ENCODE measurements around the gene DBNDD1.
"Not testable (repeated sequence)": the region's sequence is repeated elsewhere in the genome, so short reads cannot be mapped to it uniquely, and the experiment has no call there.

The DBNDD1 gene

DNA sequence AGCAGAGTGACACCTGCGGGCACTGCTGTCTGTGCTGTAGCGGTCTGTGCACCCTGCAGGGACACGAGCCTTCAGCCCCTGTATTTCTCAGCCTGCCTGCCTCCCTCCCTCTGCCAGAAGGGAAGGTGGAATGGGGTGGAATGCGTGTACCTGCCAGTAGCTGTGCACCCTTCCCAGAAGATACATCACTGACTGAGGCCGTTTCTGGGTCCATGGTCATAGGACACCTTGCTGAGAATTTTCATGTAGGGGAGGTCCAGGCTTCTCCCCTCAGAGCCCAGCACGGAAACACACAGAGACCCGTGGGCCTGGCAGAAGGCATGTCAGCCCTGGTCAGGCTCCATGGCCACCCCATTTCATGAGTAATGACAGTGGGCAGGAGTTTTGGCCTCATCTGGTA is 16.5 kb downstream of the DBNDD1 start:
- Histone ChIP-seq H3K27me3 (replicated peaks; ENCODE audit: control insufficient read depth, insufficient read depth, low read length, poor library complexity, severe bottlenecking) (no peaks in the 10 kb centered on the region), H3K4me3 (ENCODE audit: insufficient read depth, low read depth, low read length, poor library complexity, severe bottlenecking) (no peak overlapping the region), H3K36me3 (ENCODE audit: control insufficient read depth, insufficient read depth, low read length) (peaks cover 3% of the 10 kb centered on the region), H3K9me3 (ENCODE audit: control insufficient read depth, low read length) (no peaks in the 10 kb centered on the region), H3K27ac (ENCODE audit: insufficient read depth, low read length, poor library complexity, severe bottlenecking) (no peak overlapping the region), H3K4me1 (ENCODE audit: control insufficient read depth, insufficient read depth, low read length, poor library complexity, severe bottlenecking) (no peaks in the 10 kb centered on the region)
- no peak for DNase-seq

DNA sequence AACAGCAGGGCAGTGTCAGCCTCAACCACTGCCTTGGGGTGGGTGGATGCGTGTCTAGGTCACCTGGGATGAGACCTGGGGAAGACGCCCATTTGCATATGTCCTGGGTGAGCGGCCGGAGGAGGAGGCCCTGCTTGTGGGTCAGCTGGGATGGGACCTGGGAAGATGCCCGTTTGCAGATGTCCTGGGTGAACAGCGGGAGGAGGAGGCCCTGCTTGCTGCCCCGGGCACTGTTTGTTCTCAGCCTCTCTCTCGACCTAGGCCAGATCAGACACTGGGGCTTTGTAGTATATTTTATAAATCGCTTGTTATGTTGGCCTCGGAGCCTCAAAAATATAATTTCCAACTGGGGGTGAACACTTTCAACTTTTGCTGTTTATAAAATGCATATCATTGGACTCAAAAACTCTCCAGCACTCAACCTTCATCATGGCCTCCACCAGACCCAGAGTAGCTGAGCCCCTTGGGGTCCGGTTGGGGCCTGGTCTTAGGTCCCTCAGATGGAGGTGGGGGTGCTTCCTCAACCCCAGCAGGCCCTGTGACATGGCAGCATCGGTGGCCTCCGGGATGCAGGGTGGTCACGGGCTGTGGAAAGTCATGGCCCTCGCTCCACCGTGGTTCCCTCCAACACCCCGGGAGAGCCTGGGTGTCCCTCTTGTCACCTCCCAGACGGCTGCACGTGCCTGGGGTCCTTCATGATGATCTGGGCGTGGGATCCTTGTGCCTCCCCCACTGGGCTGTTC is 17.3 kb downstream of the DBNDD1 start:
- H3K4me3 ChIP-seq (ENCODE audit: insufficient read depth, low read depth, low read length, poor library complexity, severe bottlenecking), result no peak overlapping the region
- H3K9me3 ChIP-seq (ENCODE audit: control insufficient read depth, low read length), result no peaks in the 10 kb centered on the region

DNA sequence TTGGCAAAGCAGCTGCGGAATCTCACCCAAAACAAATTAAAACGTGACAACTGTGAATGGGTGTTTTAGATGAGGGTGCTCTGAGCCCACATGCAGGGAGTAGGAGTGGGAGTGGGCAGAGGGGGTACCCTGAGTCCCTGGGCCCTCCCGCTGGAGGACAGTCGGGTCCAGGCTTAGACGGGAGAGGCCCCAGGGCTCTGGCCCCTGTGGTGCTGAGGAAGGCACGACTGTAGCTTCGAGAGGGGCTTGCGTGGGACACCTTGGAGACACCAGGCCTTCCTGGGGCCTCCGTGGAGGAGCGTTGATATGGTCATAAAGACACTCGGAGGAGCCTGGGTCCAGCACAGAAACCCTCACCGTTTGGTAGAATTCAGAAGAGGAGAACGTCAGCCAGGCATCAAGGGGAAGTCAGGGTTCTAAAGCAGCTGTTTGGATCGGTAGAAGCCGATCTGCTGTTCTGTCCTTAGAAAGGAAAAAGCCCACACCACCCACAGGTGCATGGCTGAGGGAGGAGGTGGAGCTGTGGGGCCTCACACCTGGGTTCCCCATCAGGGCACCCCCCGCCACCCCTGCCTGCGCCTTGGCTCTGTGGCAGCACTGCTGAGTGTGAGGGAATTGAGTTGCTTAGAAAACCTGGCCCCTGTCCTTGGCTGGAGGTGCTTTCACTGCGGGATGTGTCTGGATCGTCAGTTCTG is 18.4 kb downstream of the DBNDD1 start:
- H3K27me3 ChIP-seq (replicated peaks; ENCODE audit: control insufficient read depth, insufficient read depth, low read length, poor library complexity, severe bottlenecking), result no peaks in the 10 kb centered on the region
- no peak for DNase-seq
- H3K4me1 ChIP-seq (ENCODE audit: control insufficient read depth, insufficient read depth, low read length, poor library complexity, severe bottlenecking), result no peaks in the 10 kb centered on the region
- no peak overlapping the region for H3K27ac ChIP-seq (ENCODE audit: insufficient read depth, low read length, poor library complexity, severe bottlenecking)
- H3K36me3 ChIP-seq (ENCODE audit: control insufficient read depth, insufficient read depth, low read length), result peaks cover 3% of the 10 kb centered on the region
- H3K4me3 ChIP-seq (ENCODE audit: insufficient read depth, low read depth, low read length, poor library complexity, severe bottlenecking), result no peak overlapping the region
- no peaks in the 10 kb centered on the region for H3K9me3 ChIP-seq (ENCODE audit: control insufficient read depth, low read length)

More for the DNA sequence above, 17.3 kb downstream of the DBNDD1 start:
- no peak for DNase-seq
- Histone ChIP-seq H3K4me1 (ENCODE audit: control insufficient read depth, insufficient read depth, low read length, poor library complexity, severe bottlenecking) (no peaks in the 10 kb centered on the region), H3K27me3 (replicated peaks; ENCODE audit: control insufficient read depth, insufficient read depth, low read length, poor library complexity, severe bottlenecking) (no peaks in the 10 kb centered on the region), H3K36me3 (ENCODE audit: control insufficient read depth, insufficient read depth, low read length) (peaks cover 3% of the 10 kb centered on the region), H3K27ac (ENCODE audit: insufficient read depth, low read length, poor library complexity, severe bottlenecking) (no peak overlapping the region)

DNA sequence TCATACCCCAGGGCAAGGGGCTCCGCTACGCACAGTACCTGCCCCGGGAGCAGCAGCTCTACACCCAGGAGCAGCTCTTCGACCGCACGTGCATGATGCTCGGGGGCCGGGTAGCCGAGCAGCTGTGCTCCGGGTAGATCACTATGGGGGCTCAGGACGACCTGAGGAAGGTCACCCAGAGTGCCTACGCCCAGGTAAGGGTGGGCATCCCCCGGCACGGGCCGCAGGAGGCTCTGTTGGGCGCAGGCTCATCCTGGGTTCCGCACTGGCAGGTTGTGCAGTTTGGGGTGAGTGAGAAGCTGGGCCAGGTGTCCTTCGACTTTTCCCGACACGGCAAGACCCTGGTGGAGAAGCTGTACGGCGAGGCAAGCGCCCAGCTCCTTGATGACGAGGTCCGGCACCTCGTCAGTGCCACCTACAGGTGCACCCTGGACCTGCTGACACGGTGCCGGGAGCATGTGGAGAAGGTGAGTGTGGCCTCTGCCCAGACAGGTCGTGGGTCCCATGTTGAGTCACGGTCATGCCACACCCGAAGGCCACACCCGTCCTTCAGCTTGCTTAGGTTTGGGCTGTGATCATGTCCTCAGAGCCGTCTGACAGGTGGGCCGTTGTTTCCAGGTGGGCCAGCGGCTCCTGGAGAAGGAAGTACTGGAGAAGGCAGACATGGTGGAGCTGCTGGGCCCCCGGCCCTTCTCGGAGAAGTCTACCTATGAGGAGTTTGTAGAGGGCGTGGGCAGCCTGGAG is 19.3 kb downstream of the DBNDD1 start:
- no peaks in the 10 kb centered on the region for H3K27me3 ChIP-seq (replicated peaks; ENCODE audit: control insufficient read depth, insufficient read depth, low read length, poor library complexity, severe bottlenecking)
- no peak for DNase-seq
- H3K27ac ChIP-seq (ENCODE audit: insufficient read depth, low read length, poor library complexity, severe bottlenecking), result no peak overlapping the region
- H3K4me1 ChIP-seq (ENCODE audit: control insufficient read depth, insufficient read depth, low read length, poor library complexity, severe bottlenecking), result no peaks in the 10 kb centered on the region
- H3K9me3 ChIP-seq (ENCODE audit: control insufficient read depth, low read length), result no peaks in the 10 kb centered on the region
- peaks cover 3% of the 10 kb centered on the region for H3K36me3 ChIP-seq (ENCODE audit: control insufficient read depth, insufficient read depth, low read length)
- no peak overlapping the region for H3K4me3 ChIP-seq (ENCODE audit: insufficient read depth, low read depth, low read length, poor library complexity, severe bottlenecking)

DNA sequence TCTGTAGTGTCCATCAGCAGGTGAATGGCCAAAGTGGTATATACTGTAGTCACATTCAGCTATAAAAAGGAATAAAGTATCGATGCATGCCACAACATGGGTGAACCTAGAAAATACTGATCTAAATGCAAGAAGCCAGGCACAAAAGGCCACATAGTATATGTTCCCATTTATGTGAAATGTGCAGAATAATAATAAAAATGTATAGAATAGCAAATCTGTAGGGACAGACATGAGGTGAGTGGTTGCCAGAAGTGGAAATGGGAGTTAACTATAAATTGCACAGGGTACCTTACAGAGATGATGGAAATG is 23.1 kb downstream of the DBNDD1 start:
- Histone ChIP-seq H3K36me3 (ENCODE audit: control insufficient read depth, insufficient read depth, low read length) (peaks cover 23% of the 10 kb centered on the region), H3K9me3 (ENCODE audit: control insufficient read depth, low read length) (no peaks in the 10 kb centered on the region), H3K27me3 (replicated peaks; ENCODE audit: control insufficient read depth, insufficient read depth, low read length, poor library complexity, severe bottlenecking) (no peaks in the 10 kb centered on the region), H3K4me1 (ENCODE audit: control insufficient read depth, insufficient read depth, low read length, poor library complexity, severe bottlenecking) (no peaks in the 10 kb centered on the region), H3K27ac (ENCODE audit: insufficient read depth, low read length, poor library complexity, severe bottlenecking) (no peak overlapping the region), H3K4me3 (ENCODE audit: insufficient read depth, low read depth, low read length, poor library complexity, severe bottlenecking) (no peak overlapping the region)
- no peak for DNase-seq

DNA sequence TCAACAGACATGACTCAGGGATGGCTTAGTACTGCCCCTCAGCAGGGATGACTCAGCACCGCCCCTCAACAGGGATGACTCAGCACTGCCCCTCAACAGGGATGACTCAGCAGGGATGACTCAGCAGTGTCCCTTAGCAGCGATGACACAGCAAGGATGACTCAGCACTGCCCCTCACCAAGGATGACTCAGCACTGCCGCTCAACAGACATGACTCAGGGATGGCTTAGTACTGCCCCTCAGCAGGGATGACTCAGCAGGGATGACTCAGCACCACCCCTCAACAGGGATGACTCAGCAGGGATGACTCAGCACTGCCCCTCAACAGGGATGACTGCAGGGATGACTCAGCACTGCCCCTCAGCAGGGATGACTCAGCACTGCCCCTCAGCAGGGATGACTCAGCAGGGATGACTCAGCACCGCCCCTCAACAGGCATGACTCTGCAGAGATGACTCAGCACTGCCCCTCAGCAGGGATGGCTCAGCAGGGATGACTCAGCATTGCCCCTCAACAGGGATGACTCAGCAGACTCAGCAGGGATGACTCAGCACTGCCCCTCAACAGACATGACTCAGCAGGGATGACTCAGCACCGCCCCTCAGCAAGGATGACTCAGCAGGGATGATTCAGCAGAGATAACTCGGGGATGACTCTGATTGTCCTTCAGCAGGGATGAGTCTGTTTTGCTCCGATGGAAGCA is 23.6 kb downstream of the DBNDD1 start:
- not testable (repeated sequence) for H3K27me3 ChIP-seq (replicated peaks; ENCODE audit: control insufficient read depth, insufficient read depth, low read length, poor library complexity, severe bottlenecking); H3K27ac ChIP-seq (ENCODE audit: insufficient read depth, low read length, poor library complexity, severe bottlenecking); H3K4me3 ChIP-seq (ENCODE audit: insufficient read depth, low read depth, low read length, poor library complexity, severe bottlenecking); H3K4me1 ChIP-seq (ENCODE audit: control insufficient read depth, insufficient read depth, low read length, poor library complexity, severe bottlenecking); H3K9me3 ChIP-seq (ENCODE audit: control insufficient read depth, low read length)
- DNase-seq, result peak; percentile 29 to 47 (median 40)
- H3K36me3 ChIP-seq (ENCODE audit: control insufficient read depth, insufficient read depth, low read length), result peaks cover 27% of the 10 kb centered on the region

DNA sequence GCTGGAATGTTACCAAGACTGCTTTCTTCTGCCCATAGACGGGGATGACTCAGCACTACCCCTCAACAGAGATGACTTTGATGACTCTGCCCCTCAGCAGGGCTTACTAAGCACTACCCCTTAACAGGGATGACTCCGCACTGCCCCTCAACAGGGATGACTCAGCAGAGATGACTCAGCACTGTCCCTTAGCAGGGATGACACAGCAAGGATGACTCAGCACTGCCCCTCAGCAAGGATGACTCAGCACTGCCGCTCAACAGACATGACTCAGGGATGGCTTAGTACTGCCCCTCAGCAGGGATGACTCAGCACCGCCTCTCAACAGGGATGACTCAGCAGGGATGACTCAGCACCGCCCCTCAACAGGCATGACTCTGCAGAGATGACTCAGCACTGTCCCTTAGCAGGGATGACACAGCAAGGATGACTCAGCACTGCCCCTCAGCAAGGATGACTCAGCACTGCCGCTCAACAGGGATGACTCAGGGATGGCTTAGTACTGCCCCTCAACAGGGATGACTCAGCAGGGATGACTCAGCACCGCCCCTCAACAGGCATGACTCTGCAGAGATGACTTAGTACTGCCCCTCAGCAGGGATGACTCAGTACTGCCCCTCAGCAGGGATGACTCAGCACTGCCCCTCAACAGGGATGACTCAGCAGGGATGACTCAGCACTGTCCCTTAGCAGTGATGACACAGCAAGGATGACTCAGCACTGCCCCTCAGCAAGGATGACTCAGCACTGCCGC is 24.4 kb downstream of the DBNDD1 start:
- H3K4me3 ChIP-seq (ENCODE audit: insufficient read depth, low read depth, low read length, poor library complexity, severe bottlenecking); H3K27ac ChIP-seq (ENCODE audit: insufficient read depth, low read length, poor library complexity, severe bottlenecking); H3K9me3 ChIP-seq (ENCODE audit: control insufficient read depth, low read length); H3K27me3 ChIP-seq (replicated peaks; ENCODE audit: control insufficient read depth, insufficient read depth, low read length, poor library complexity, severe bottlenecking); H3K4me1 ChIP-seq (ENCODE audit: control insufficient read depth, insufficient read depth, low read length, poor library complexity, severe bottlenecking): not testable (repeated sequence)
- peaks cover 31% of the 10 kb centered on the region for H3K36me3 ChIP-seq (ENCODE audit: control insufficient read depth, insufficient read depth, low read length)
- DNase-seq, result peak; percentile 27 to 50 (median 37)

DNA sequence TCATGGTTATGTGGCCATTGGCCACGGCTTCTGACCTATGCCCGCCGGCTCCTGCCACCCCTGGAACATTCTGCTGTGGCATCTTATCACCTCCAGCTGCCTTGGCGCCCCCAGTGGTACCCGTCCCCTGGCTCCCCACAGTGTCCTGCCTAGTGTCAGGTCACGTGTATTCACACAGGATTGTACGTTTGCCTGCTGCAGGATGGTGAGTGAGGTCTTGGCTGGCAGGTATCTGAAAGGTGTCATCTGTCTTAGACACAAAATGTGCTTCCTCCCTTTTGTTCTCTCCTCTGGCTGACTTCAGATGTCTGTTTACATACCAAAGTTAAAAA is 24.9 kb downstream of the DBNDD1 start:
- peaks cover 28% of the 10 kb centered on the region for H3K36me3 ChIP-seq (ENCODE audit: control insufficient read depth, insufficient read depth, low read length)
- H3K27me3 ChIP-seq (replicated peaks; ENCODE audit: control insufficient read depth, insufficient read depth, low read length, poor library complexity, severe bottlenecking), result no peaks in the 10 kb centered on the region
- H3K9me3 ChIP-seq (ENCODE audit: control insufficient read depth, low read length), result no peaks in the 10 kb centered on the region
- no peak for DNase-seq
- no peaks in the 10 kb centered on the region for H3K4me1 ChIP-seq (ENCODE audit: control insufficient read depth, insufficient read depth, low read length, poor library complexity, severe bottlenecking)
- no peak overlapping the region for H3K4me3 ChIP-seq (ENCODE audit: insufficient read depth, low read depth, low read length, poor library complexity, severe bottlenecking)
- H3K27ac ChIP-seq (ENCODE audit: insufficient read depth, low read length, poor library complexity, severe bottlenecking), result no peak overlapping the region

DNA sequence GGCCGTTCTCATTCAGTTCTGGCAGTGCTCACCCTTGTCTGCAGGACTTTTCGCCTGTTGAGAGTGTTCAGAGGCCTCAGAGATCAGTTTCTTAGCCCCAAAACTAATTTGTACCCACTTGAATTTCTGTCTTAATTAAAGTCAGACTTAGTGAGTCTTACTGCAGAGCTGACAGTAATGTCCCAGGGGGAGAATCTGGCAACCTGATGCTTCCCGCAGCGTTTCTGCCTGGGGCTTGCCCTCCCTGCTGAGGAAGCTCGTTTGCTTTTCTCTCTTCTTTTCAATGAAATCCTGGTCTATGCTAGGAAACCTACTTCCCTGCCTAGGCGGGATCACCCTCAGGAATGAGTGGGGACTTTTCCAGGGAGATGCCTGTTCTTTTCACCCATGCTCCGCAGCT is 25.3 kb downstream of the DBNDD1 start:
- no peak for DNase-seq
- Histone ChIP-seq H3K27ac (ENCODE audit: insufficient read depth, low read length, poor library complexity, severe bottlenecking) (no peak overlapping the region), H3K36me3 (ENCODE audit: control insufficient read depth, insufficient read depth, low read length) (peaks cover 28% of the 10 kb centered on the region)

More for the DNA sequence above, 25.3 kb downstream of the DBNDD1 start:
- no peaks in the 10 kb centered on the region for H3K9me3 ChIP-seq (ENCODE audit: control insufficient read depth, low read length)
- H3K4me3 ChIP-seq (ENCODE audit: insufficient read depth, low read depth, low read length, poor library complexity, severe bottlenecking), result no peak overlapping the region
- no peaks in the 10 kb centered on the region for H3K27me3 ChIP-seq (replicated peaks; ENCODE audit: control insufficient read depth, insufficient read depth, low read length, poor library complexity, severe bottlenecking)
- no peaks in the 10 kb centered on the region for H3K4me1 ChIP-seq (ENCODE audit: control insufficient read depth, insufficient read depth, low read length, poor library complexity, severe bottlenecking)

Measured in effector memory CD4-positive, alpha-beta T cell (primary cell).